D721Med (cell line): ENCODE results near the gene PLEK2.

Source experiments
- DNase-seq: peaks from one replicate; pipeline ENCODE4 v3.0.0; 2011; ENCODE audit warnings: low spot score; ENCODE audit not compliant: insufficient read length
- FAIRE-seq: peaks from 2 replicates; lab custom pipeline; 2011; peaks lifted over from hg19 to GRCh38; lab: Jason Lieb, UNC
- TF ChIP-seq, protein P1 (sequence below): IDR thresholded peaks from 2 replicates; pipeline ENCODE4 v1.5.1; 2012; ENCODE audit warnings: mild to moderate bottlenecking, control low read depth; ENCODE audit not compliant: insufficient read depth; ENCODE audit errors: missing control alignments

PLEK2 gene

DNA sequence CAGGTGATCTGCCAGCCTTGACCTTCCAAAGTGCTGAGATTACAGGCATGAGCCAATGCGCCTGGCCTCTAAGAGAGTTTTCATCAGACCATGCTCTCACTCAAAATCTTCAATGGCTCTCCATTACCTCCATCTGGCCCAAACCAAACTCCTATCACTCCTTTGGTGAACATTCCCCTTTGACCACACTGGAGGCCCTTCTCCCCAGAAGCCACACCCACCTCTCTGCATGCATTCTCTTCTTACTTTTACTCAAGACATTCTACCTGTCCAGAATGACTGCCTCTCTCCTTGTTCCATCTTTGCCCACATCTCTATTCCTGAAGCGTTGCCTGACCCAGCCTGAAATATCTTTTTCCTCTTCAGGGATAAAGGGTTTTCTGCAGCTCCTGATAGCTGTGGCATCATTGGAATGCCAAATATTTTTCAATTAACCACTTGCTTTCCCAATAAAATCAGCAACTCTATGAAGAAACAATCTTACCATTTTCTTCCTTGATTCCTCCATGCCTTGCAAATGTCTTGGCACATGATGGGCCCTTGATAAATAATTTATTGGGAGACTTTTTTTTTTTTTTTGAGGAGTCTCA is 15.5 kb downstream of the PLEK2 start:
- TF ChIP-seq, protein P1, sequence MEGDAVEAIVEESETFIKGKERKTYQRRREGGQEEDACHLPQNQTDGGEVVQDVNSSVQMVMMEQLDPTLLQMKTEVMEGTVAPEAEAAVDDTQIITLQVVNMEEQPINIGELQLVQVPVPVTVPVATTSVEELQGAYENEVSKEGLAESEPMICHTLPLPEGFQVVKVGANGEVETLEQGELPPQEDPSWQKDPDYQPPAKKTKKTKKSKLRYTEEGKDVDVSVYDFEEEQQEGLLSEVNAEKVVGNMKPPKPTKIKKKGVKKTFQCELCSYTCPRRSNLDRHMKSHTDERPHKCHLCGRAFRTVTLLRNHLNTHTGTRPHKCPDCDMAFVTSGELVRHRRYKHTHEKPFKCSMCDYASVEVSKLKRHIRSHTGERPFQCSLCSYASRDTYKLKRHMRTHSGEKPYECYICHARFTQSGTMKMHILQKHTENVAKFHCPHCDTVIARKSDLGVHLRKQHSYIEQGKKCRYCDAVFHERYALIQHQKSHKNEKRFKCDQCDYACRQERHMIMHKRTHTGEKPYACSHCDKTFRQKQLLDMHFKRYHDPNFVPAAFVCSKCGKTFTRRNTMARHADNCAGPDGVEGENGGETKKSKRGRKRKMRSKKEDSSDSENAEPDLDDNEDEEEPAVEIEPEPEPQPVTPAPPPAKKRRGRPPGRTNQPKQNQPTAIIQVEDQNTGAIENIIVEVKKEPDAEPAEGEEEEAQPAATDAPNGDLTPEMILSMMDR: no peak
- no peak for FAIRE-seq
- no peak for DNase-seq

DNA sequence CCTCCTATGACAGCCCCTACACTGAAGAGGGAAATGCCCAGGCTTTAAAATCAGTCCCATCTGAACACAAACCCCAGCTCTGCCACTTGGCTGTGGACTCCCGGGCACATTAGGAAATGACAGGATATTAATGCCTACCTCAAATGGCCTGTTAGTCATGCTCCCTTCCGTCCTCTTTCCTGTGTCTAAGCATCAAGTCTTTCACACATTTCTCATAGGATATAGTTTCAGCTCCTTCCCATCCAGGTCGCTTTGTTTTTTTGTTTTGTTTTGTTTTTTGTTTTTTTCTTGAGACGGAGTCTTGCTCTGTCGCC is 16.1 kb downstream of the PLEK2 start:
- DNase-seq (no peak), FAIRE-seq (no peak)
- TF ChIP-seq, protein P1: no peak

DNA sequence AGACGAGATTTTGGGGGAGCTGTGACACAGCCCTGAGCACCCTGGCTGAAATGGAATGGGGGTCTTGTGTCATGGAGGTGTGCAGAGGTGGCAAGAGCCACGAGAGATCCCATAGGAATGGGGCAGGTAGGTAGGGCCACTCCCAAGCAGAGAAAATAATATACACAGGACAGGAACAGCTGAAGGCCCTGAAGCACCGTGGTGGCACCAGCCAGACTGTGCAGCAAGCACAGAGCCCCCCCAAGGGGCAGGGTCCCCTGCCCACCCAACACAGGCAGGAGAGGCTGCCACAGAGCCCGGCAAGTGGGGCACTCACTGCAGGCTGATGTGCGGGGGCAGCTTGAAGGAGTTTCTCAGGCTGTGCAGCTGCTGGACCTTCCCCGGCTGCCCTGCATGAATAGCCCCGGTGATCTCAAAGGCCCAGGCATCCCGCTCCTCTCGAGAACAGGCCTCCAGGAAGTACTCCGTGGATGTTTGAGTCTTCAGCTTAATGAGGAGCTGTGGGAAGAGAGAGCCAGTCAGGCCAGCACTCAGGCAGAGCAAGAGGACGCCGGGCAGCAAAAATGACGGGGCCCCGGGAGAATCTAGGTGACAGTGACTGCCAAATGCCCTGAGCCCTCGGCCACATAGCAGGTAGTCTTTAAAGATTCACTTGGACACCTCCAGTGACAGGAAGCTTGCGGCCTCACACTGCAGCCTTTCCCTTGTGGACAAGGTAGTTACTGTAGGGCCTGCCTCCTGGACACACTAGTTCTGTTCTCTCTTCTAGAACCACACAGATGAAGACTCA is 16.7 kb downstream of the PLEK2 start:
- TF ChIP-seq, protein P1: no peak
- DNase-seq (no peak), FAIRE-seq (no peak)

DNA sequence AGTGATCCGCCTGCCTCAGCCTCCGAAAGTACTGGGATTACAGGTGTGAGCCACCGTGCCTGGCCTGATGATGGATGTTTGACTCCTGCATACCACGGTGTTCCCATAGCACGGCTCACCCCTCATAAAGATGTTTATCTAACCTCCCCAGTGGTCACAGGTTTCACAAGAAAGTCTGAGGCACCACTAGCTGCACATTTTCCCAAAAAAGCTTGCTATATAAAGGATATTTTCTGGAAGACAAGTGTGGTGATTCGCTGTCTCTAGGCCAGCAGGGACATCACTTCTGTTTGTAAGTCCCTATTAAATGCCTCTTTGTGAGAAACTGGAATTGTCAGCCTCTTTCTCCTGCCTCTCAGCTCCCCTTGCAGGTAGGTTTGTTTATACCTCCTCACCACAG is 18.3 kb downstream of the PLEK2 start:
- FAIRE-seq (no peak), DNase-seq (no peak)
- TF ChIP-seq, protein P1: no peak

DNA sequence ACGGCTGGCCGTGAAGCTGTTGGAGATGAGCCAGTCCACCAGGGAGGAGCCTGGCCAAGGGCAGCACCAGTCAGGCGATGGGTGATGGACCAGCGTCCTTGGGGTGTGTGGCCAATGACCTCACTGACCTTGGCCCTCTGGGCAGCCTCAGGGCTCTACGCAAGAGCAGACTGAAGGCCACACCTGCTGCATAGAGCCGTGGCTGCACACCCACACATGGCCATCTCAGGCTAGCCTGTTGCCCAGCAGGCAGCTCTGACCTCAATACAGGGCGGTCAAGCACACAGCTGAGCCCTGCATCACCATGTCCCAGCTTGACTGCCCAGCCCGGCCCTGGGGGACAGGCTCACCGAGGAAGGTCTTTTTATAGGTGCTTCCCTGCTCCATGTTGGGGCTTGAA is 19.2 kb downstream of the PLEK2 start:
- TF ChIP-seq, protein P1: no peak
- FAIRE-seq (no peak), DNase-seq (no peak)

DNA sequence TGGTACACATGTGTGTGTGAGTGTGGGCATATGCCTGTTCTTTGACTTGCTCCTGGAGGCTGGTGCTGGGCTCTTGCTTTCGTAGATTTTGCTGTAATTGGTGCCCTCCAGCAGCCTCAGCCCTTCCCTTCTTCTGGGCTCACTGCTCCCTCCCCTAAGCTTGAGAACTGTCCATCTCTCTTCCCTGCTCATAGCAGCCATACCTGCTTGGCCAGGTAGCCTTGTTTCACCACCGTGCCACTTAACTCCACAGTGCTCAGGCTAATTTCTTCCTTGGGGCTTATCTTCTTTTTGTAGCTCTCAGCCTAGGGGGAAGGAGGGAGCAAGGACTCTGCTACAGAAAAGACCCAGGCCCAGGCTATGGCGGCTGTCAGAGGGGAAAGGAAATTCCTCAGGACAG is 19.8 kb downstream of the PLEK2 start:
- DNase-seq (no peak), FAIRE-seq (no peak)
- TF ChIP-seq, protein P1: no peak

DNA sequence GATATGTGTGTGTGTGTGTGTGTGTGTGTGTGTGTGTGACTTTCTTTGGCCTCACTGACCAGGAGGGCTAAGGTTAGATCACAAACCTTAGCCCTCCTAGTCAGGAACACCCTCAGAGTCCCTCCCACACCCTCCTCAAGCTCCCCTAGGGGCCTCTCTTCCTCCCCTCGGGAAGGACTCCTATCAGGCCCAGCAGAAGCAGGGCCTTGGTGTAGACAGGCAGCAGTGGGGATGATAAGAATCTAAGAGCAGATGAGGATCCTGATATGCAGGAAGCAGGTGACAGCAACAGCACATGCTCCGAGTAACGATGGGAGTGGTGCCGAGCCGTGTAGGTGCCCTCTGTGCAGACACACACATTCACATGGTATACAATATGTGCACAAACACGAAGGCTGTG is 20.7 kb downstream of the PLEK2 start:
- DNase-seq (no peak), FAIRE-seq (no peak)
- TF ChIP-seq, protein P1: no peak
